ENCODE data around the gene SUPT3H. TPM values are rescaled to one million over a fixed set of nuclear protein-coding genes. Genes with fewer than 3 reads are reported as not detected.
A peak's percentile ranks its signal among the peaks of the same experiment; 100 is the strongest.

Gene SUPT3H
- total and polyA plus RNA-seq, 2 of the 13 experiments (the other 11 are each of a cell fraction or from before 2014, with no cell fraction given) = 11.9 to 36.1 TPM

DNA sequence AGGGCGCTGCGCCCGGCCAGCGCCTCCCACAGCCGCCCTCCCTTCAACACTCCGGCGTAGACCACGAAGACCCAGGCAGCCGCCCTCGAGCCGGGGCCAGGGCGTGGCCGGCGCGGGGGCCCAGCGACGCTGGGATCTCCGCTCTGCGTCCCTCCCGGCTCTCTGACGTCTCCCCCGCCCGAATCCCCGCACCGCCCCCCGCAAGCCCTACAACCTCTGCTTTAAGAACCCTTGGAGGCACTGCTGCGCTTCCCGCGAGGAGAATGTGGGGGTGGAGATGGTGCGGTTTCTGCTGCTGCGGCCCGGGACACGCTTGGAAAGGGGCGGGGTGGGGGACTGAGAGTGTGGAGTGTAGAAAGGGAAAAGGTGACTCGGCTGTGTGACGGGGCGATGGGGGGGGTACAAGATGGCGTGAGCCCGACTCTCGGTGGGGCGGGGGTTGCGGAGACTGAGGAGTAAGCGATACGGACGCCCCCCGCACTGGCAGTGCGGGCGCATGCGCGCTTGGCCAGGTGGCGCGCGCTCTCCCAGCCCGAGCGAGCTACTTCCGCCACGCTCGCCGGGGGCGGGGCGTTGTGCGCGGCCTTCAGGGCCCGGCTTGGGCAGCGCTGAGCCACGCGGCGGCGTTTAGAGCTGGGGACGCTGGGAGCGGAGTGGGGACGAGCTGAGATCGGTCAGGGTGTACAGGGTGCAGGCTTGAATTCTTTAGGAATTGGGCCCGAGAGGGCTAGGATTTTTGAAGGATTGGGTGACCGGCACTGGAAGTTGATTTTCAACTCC, at the start of gene SUPT3H (continued):
- TF ChIP-seq ZNF512B (CRISPR knock-in tag; IDR thresholded peaks at IDR 0.05; ENCODE audit: borderline replicate concordance) = peak; percentile 95
- peak; percentile 70; the same call in 1 of the 2 replicates for TF ChIP-seq SNAI1 (CRISPR knock-in tag; IDR thresholded peaks at IDR 0.05; ENCODE audit: borderline replicate concordance)
- peak; percentile 83 for TF ChIP-seq FOXK1 (CRISPR knock-in tag; IDR thresholded peaks at IDR 0.05; ENCODE audit: borderline replicate concordance, low read depth)
- peak; percentile 18; the same call in 1 of the 2 replicates for TF ChIP-seq ZNF629 (CRISPR knock-in tag; conservative IDR thresholded peaks at IDR 0.05)
- TF ChIP-seq ATF4 (CRISPR knock-in tag; IDR thresholded peaks at IDR 0.05) = peak in 1 of 2 experiments; percentile 69; a peak in 1 of 4 replicates
- no peak for TF ChIP-seq ZUFSP (CRISPR knock-in tag; IDR thresholded peaks at IDR 0.05; ENCODE audit: borderline replicate concordance)
- TF ChIP-seq ZBTB3 (CRISPR knock-in tag; IDR thresholded peaks at IDR 0.05; ENCODE audit: borderline replicate concordance, low read depth) = peak; percentile 72; the same call in 1 of the 2 replicates
- TF ChIP-seq ZNF83 (CRISPR knock-in tag; IDR thresholded peaks at IDR 0.05; ENCODE audit: borderline replicate concordance) = peak; percentile 86; the same call in 1 of the 2 replicates
- TF ChIP-seq NFRKB (IDR thresholded peaks at IDR 0.05) = peak; percentile 33; the same call in 1 of the 2 replicates
- no peak; the same call in none of the 2 replicates for TF ChIP-seq RFXAP (CRISPR knock-in tag; IDR thresholded peaks at IDR 0.05; ENCODE audit: borderline replicate concordance)
- peak; percentile 68 for TF ChIP-seq ZBTB7B (CRISPR knock-in tag; IDR thresholded peaks at IDR 0.05)
- TF ChIP-seq CSRNP2 (CRISPR knock-in tag; conservative IDR thresholded peaks at IDR 0.05; ENCODE audit: low read depth) = no peak
- peak; percentile 90 for TF ChIP-seq ZSCAN9 (CRISPR knock-in tag; IDR thresholded peaks at IDR 0.05; ENCODE audit: borderline replicate concordance)
- TF ChIP-seq ZNF616 (CRISPR knock-in tag; IDR thresholded peaks at IDR 0.05; ENCODE audit: low read depth) = peak; percentile 85
- TF ChIP-seq ZNF597 (CRISPR knock-in tag; IDR thresholded peaks at IDR 0.05) = no peak
- TF ChIP-seq ATF1 (CRISPR knock-in tag; IDR thresholded peaks at IDR 0.05) = no peak
- TF ChIP-seq ZNF33A (CRISPR knock-in tag; IDR thresholded peaks at IDR 0.05; ENCODE audit: borderline replicate concordance) = no peak
- TF ChIP-seq ZNF382 (CRISPR knock-in tag; IDR thresholded peaks at IDR 0.05; ENCODE audit: borderline replicate concordance) = no peak
- TF ChIP-seq TBP (CRISPR knock-in tag; IDR thresholded peaks at IDR 0.05) = no peak
- no peak for TF ChIP-seq MAFF (IDR thresholded peaks at IDR 0.05; ENCODE audit: low read depth, low read length)

All from HepG2 (cell line).